ENCODE data around the gene SEMA6C.

DNA sequence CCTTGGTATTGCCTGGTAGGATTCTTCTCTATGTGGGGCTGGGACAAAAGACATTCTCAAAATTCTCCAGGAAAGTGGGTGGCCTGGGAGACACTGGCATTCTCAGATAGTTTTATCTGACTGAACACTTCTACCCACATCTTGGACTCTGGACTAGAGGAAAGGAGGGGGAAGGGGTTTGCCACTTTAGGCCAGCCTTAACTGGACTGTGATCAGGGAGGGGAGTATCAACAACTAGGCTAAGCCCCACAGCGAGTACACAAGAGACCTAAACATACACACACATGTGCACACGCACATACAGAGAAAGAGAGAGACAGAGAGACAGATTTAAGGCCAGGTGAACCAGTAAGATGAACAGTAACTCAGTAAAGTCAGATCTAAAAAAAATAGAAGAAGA is 1.2 kb upstream of the SEMA6C start:
- TF ChIP-seq, protein P1, sequence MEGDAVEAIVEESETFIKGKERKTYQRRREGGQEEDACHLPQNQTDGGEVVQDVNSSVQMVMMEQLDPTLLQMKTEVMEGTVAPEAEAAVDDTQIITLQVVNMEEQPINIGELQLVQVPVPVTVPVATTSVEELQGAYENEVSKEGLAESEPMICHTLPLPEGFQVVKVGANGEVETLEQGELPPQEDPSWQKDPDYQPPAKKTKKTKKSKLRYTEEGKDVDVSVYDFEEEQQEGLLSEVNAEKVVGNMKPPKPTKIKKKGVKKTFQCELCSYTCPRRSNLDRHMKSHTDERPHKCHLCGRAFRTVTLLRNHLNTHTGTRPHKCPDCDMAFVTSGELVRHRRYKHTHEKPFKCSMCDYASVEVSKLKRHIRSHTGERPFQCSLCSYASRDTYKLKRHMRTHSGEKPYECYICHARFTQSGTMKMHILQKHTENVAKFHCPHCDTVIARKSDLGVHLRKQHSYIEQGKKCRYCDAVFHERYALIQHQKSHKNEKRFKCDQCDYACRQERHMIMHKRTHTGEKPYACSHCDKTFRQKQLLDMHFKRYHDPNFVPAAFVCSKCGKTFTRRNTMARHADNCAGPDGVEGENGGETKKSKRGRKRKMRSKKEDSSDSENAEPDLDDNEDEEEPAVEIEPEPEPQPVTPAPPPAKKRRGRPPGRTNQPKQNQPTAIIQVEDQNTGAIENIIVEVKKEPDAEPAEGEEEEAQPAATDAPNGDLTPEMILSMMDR (conservative IDR thresholded peaks at IDR 0.05 in 1 of 2, IDR thresholded peaks at IDR 0.05 in 1 of 2; ENCODE audit: low read depth in 1 of 2, low read length in 2 of 2): no peak
- TF ChIP-seq EZH2 (IDR thresholded peaks at IDR 0.05; ENCODE audit: low read length, missing control alignments): no peak

All from fibroblast of lung (primary cell).